GM23338 (cell line): ENCODE measurements around the gene STEAP1B. TPM values are rescaled to one million over a fixed set of nuclear protein-coding genes. Genes with fewer than 3 reads are reported as not detected.

Source experiments
- CREB1 ChIP-seq: fragments of 250-450 bp; sonication (Bioruptor Pico); IDR thresholded peaks from 2 replicates; pipeline ENCODE4 v1.5.0; 2020; ENCODE audit warnings: low read depth, mild to moderate bottlenecking, moderate library complexity
- ETS1 ChIP-seq: IDR thresholded peaks from 2 replicates; pipeline ENCODE4 v1.6.1; 2016; ENCODE audit warnings: antibody characterized with exemption
- EZH2 ChIP-seq: fragments of 200-600 bp; sonication (generic); IDR thresholded peaks from one replicate; pipeline ENCODE4 v1.8.0; 2017; ENCODE audit warnings: antibody characterized with exemption, mild to moderate bottlenecking, low read depth; ENCODE audit not compliant: unreplicated experiment
- JUNB ChIP-seq: IDR thresholded peaks from one replicate; pipeline ENCODE4 v1.6.1; 2016; ENCODE audit warnings: antibody characterized with exemption; ENCODE audit not compliant: unreplicated experiment
- NANOG ChIP-seq: IDR thresholded peaks from 2 replicates; pipeline ENCODE4 v1.6.1; 2016; ENCODE audit warnings: antibody characterized with exemption, borderline replicate concordance
- REST ChIP-seq: IDR thresholded peaks from one replicate; pipeline ENCODE4 v1.6.1; 2018; ENCODE audit warnings: antibody characterized with exemption; ENCODE audit not compliant: unreplicated experiment
- STAT1 ChIP-seq: IDR thresholded peaks from one replicate; pipeline ENCODE4 v1.6.1; 2016; ENCODE audit warnings: antibody characterized with exemption; ENCODE audit not compliant: unreplicated experiment
- ZNF331 ChIP-seq: fragments of 250-450 bp; sonication (Bioruptor Pico); IDR thresholded peaks from 2 replicates; pipeline ENCODE4 v1.5.0; 2020; ENCODE audit warnings: low read depth, mild to moderate bottlenecking, moderate library complexity
- ZNF462 ChIP-seq: fragments of 250-450 bp; sonication (Bioruptor Pico); IDR thresholded peaks from 2 replicates; pipeline ENCODE4 v1.5.0; 2020; ENCODE audit warnings: mild to moderate bottlenecking, moderate library complexity
- polyA plus RNA-seq: library from polyadenylated mRNA; unstranded; fragments of >200 nt; fragmentation: Nextera tagmentation; extraction: Ambion mirVana; gene quantifications from 2 replicates; pipeline ENCODE4 v1.2.1, GENCODE V29; 2016
- total RNA-seq: library from RNA; depleted of rRNA; stranded (reverse); fragments of >200 nt; shearing (Covaris generic); gene quantifications from 2 replicates; pipeline ENCODE4 v1.2.3, GENCODE V29; 2014

Gene STEAP1B
- total and polyA plus RNA-seq, 2 experiments from 2014 or later: 4.9 to 16.5 TPM

GRCh38 chr7:22447762-22448161 is 52.2 kb downstream of the STEAP1B start (continued):
- no peak for TF ChIP-seq ZNF462 (CRISPR knock-in tag)
- TF ChIP-seq REST: no peak
- TF ChIP-seq ETS1: no peak
- TF ChIP-seq JUNB: no peak
- TF ChIP-seq STAT1: no peak
- TF ChIP-seq ZNF331 (CRISPR knock-in tag): no peak
- TF ChIP-seq NANOG: no peak
- no peak for TF ChIP-seq CREB1 (CRISPR knock-in tag)
- no peak for TF ChIP-seq EZH2
